AG04450 (cell line): ENCODE data around the gene GNPDA2. TPM values are rescaled to one million over a fixed set of nuclear protein-coding genes. Genes with fewer than 3 reads are reported as not detected.

Source experiments
- CTCF ChIA-PET: fragments of 300-600, 350-600 bp; formaldehyde crosslinking; extraction: SDS; loops from one replicate; lab custom pipeline; 2022; ENCODE audit warnings: antibody characterized with exemption, inconsistent platforms; lab: Charles Lee
- POLR2A ChIA-PET: fragments of 350-600 bp; formaldehyde crosslinking; extraction: SDS; loops from one replicate; lab custom pipeline; 2021; ENCODE audit warnings: antibody characterized with exemption, inconsistent platforms; lab: Yijun Ruan, JAX
- DNase-seq: peaks from one replicate; pipeline ENCODE4 v3.0.0-alpha.2; 2011; ENCODE audit warnings: low read depth, low spot score
- H3K27ac ChIP-seq: one replicate; pipeline ENCODE4 v1.5.1; 2012; ENCODE audit warnings: low read depth, low read length, control low read depth
- H3K27me3 ChIP-seq: one replicate; pipeline ENCODE4 v1.6.0; 2012; ENCODE audit warnings: low read length; ENCODE audit not compliant: control insufficient read depth, insufficient read depth
- H3K4me3 ChIP-seq: 2 replicates; pipeline ENCODE4 v1.5.1; 2011; ENCODE audit warnings: mild to moderate bottlenecking, low read depth, low read length, control low read depth
- H3K9me3 ChIP-seq: 2 replicates; pipeline ENCODE4 v1.5.1; 2012; ENCODE audit warnings: low read length; ENCODE audit not compliant: control insufficient read depth, insufficient read depth
- CTCF ChIP-seq: IDR thresholded peaks from 2 replicates; pipeline ENCODE4 v1.5.1; 2011; ENCODE audit warnings: low read depth, low read length, control low read depth, inconsistent platforms
- polyA plus RNA-seq: library from polyadenylated mRNA; depleted of rRNA; stranded (reverse); fragments of >200 nt; gene quantifications from 2 replicates; pipeline ENCODE4 v1.2.3, GENCODE V29; 2011

The GNPDA2 gene
- polyA plus RNA-seq, 1 experiment = 23.5 TPM

DNA sequence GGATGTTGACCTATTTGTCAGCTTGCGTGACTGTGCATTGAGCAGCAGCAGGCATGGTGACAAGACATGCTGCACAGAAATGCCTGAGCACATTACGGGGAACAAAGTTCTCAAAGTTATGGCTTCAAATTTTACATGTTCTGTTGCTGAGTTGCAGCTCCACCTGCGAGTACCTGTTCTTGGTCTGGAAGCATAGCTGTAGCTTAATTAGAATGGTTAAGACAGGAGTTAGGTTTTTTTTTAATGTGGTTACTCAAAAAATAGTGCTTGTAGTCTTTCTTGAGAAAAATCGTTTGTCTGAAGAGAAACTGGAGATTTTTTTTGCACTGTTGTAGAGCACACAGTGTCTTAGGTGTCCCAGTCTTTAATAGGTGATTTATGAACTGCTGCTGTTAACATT lies 38.8 kb upstream of the GNPDA2 start:
- Histone ChIP-seq H3K27ac (no peak overlapping the region), H3K4me3 (no peak overlapping the region), H3K9me3 (no peaks in the 10 kb centered on the region), H3K27me3 (no peaks in the 10 kb centered on the region)
- no peak for TF ChIP-seq CTCF
- DNase-seq = no peak
- CTCF ChIA-PET = interaction anchor here (0.8 kb wide), 1 partner anchor 48 kb away, joined by 3 read pairs; no protein-coding TSS in a partner anchor
- POLR2A ChIA-PET = no interaction called here

DNA sequence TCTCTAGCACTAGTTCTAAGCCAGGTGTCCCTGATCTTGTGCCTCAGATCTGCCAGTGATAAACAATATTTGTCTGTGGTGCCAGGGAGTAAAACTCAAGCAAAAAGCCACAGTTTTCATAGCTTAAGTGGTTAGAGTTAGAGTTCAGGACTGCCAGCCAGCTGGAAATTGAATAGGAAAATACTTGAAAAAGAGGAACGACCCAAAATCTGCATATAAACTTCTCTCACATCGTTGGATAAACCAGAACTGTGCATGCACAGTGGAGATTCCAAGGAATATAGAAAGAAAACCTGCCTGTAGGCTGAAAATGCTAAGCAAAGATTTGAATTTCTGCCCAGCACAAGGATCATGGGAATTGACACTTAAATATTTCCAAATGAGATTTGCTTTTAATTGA lies 35.0 kb upstream of the GNPDA2 start:
- no peak for DNase-seq
- H3K27ac ChIP-seq = no peak overlapping the region
- CTCF ChIA-PET = interaction anchor here (1.7 to 2.8 kb wide), 2 partner anchors 11 to 34 kb away, joined by 3 to 6 read pairs; no protein-coding TSS in a partner anchor
- TF ChIP-seq CTCF = no peak
- H3K4me3 ChIP-seq = no peak overlapping the region
- POLR2A ChIA-PET = no interaction called here
- no peaks in the 10 kb centered on the region for H3K9me3 ChIP-seq
- H3K27me3 ChIP-seq = no peaks in the 10 kb centered on the region

GRCh38 chr4:44760142-44760898 lies 34.0 kb upstream of the GNPDA2 start:
- H3K27me3 ChIP-seq = no peaks in the 10 kb centered on the region
- no peaks in the 10 kb centered on the region for H3K9me3 ChIP-seq
- CTCF ChIA-PET = interaction anchor here (0.6 to 2.8 kb wide), 15 partner anchors 9 to 1888 kb away, joined by 3 to 12 read pairs (median 5); no protein-coding TSS in a partner anchor
- POLR2A ChIA-PET = no interaction called here
- no peak for DNase-seq
- no peak overlapping the region for H3K4me3 ChIP-seq
- TF ChIP-seq CTCF = peak; percentile 60
- no peak overlapping the region for H3K27ac ChIP-seq

GRCh38 chr4:44756559-44756958 lies 30.2 kb upstream of the GNPDA2 start:
- no peak for TF ChIP-seq CTCF
- CTCF ChIA-PET = no interaction called here
- POLR2A ChIA-PET = no interaction called here
- H3K27ac ChIP-seq = no peak overlapping the region
- DNase-seq = no peak
- H3K9me3 ChIP-seq = no peaks in the 10 kb centered on the region
- H3K4me3 ChIP-seq = no peak overlapping the region
- no peaks in the 10 kb centered on the region for H3K27me3 ChIP-seq

DNA sequence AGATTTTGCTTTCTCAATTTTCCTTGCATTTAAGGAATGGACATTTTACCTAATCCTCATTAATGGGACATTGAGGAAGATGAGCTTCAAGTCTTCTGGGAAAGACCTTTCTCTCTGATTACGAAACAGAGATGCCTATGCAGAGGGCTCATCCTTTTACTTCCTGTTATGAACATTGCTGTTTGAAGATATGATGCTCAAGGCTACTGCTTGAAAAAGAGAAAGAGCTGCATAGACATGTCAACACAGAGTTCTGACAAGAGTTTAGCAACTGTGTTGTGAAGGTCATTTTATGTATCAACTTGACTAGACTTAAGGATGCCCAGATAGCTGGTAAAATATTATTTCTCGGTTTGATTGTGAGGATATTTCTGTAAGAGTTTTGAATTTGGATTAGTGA lies 13.8 kb upstream of the GNPDA2 start:
- H3K4me3 ChIP-seq = no peak overlapping the region
- POLR2A ChIA-PET = no interaction called here
- DNase-seq = no peak
- no peaks in the 10 kb centered on the region for H3K27me3 ChIP-seq
- H3K27ac ChIP-seq = no peak overlapping the region
- TF ChIP-seq CTCF = no peak
- no peaks in the 10 kb centered on the region for H3K9me3 ChIP-seq
- CTCF ChIA-PET = interaction anchor here (1.1 kb wide), 1 partner anchor 19 kb away, joined by 5 read pairs; no protein-coding TSS in a partner anchor
